SK-N-SH (cell line): Measurements from ENCODE around the gene DSCAM. TPM values are rescaled to one million over a fixed set of nuclear protein-coding genes. Genes with fewer than 3 reads are reported as not detected.

Source experiments
- CTCF ChIA-PET: fragments of 300-600, 350-600 bp; formaldehyde crosslinking; extraction: SDS; loops from one replicate; lab custom pipeline; 2021; lab: Yijun Ruan, JAX
- POLR2A ChIA-PET: fragments of 350-600 bp; sonication (Branson Sonifier 250); formaldehyde crosslinking; extraction: SDS; loops from one replicate; lab custom pipeline; 2020; ENCODE audit warnings: antibody characterized with exemption, inconsistent platforms; lab: Yijun Ruan, JAX
- DNase-seq: peaks from one replicate; pipeline ENCODE4 v3.0.0; 2012
- H2AFZ ChIP-seq: fragments of 200-600 bp; sonication (generic); 2 replicates; pipeline ENCODE4 v1.8.1; 2016; ENCODE audit warnings: antibody characterized with exemption, mild to moderate bottlenecking, low read depth
- H3F3A ChIP-seq: fragments of 200-600 bp; sonication (generic); replicated peaks from 2 replicates; pipeline ENCODE3; 2016; ENCODE audit warnings: antibody characterized with exemption, mild to moderate bottlenecking; ENCODE audit not compliant: insufficient read depth
- H3K27ac ChIP-seq, 2 experiments: fragments of 200-500 bp in 1 of 2; fragments of 200-600 bp in 1 of 2; sonication (Bioruptor generic) in 1 of 2; sonication (generic), shearing (Covaris generic) in 1 of 2; 2 replicates each; pipeline versions ENCODE4 v1.5.1 to v1.6.1; 2014 to 2016; ENCODE audit warnings: low read depth in 2 of 2, inconsistent platforms in 1 of 2, low read length in 1 of 2, mild to moderate bottlenecking in 1 of 2, mixed read lengths in 1 of 2
- H3K27me3 ChIP-seq: fragments of 200-600 bp; sonication (generic), shearing (Covaris generic); 2 replicates; pipeline ENCODE4 v1.6.1; 2016; ENCODE audit warnings: mixed run types; ENCODE audit not compliant: insufficient read depth
- H3K36me3 ChIP-seq, 2 experiments: fragments of 200-500 bp in 1 of 2; fragments of 200-600 bp in 1 of 2; sonication (Bioruptor generic) in 1 of 2; sonication (generic) in 1 of 2; replicated peaks in 1 of 2; 2 replicates each; pipeline versions ENCODE3 to v1.5.1; 2014 to 2016; ENCODE audit warnings: low read length in 1 of 2, mild to moderate bottlenecking in 1 of 2; ENCODE audit not compliant: insufficient read depth in 2 of 2, control insufficient read depth in 1 of 2
- H3K4me1 ChIP-seq, 2 experiments: fragments of 200-500 bp in 1 of 2; fragments of 200-600 bp in 1 of 2; sonication (Bioruptor generic) in 1 of 2; sonication (generic), shearing (Covaris generic) in 1 of 2; 2 replicates each; pipeline versions ENCODE4 v1.5.1 to v1.6.1; 2014 to 2016; ENCODE audit warnings: low read depth in 1 of 2, low read length in 1 of 2, mixed run types in 1 of 2; ENCODE audit not compliant: insufficient read depth in 2 of 2, control insufficient read depth in 1 of 2
- H3K4me2 ChIP-seq: fragments of 200-600 bp; sonication (generic), shearing (Covaris generic); 2 replicates; pipeline ENCODE4 v1.6.1; 2017; ENCODE audit warnings: mixed run types
- H3K4me3 ChIP-seq, 2 experiments: fragments of 200-500 bp in 1 of 2; fragments of 200-600 bp in 1 of 2; sonication (Bioruptor generic) in 1 of 2; sonication (generic), shearing (Covaris generic) in 1 of 2; 2 replicates each; pipeline versions ENCODE4 v1.5.1 to v1.8.1; 2014 to 2016; ENCODE audit warnings: low read depth in 2 of 2, inconsistent platforms in 1 of 2, low read length in 1 of 2, mild to moderate bottlenecking in 1 of 2, mixed read lengths in 1 of 2, moderate library complexity in 1 of 2
- H3K79me2 ChIP-seq: fragments of 200-600 bp; sonication (generic); 2 replicates; pipeline ENCODE4 v1.8.1; 2017; ENCODE audit warnings: mild to moderate bottlenecking; ENCODE audit not compliant: insufficient read depth
- H3K9ac ChIP-seq: fragments of 200-600 bp; sonication (generic); 2 replicates; pipeline ENCODE4 v1.6.1; 2017; ENCODE audit warnings: mixed run types
- H3K9me2 ChIP-seq: fragments of 200-600 bp; sonication (generic); 2 replicates; pipeline ENCODE4 v1.6.1; 2017; ENCODE audit warnings: mixed run types
- H3K9me3 ChIP-seq: fragments of 200-600 bp; sonication (generic); 2 replicates; pipeline ENCODE4 v1.6.1; 2017; ENCODE audit warnings: mixed run types, mild to moderate bottlenecking, moderate library complexity
- H4K20me1 ChIP-seq: fragments of 200-600 bp; sonication (generic); 2 replicates; pipeline ENCODE4 v1.6.1; 2017; ENCODE audit warnings: mild to moderate bottlenecking, mixed run types; ENCODE audit not compliant: insufficient read depth
- EZH2phosphoT487 ChIP-seq: fragments of 200-600 bp; sonication (generic); IDR thresholded peaks from 2 replicates; pipeline ENCODE4 v1.6.1; 2017; ENCODE audit warnings: low read depth, mixed run types, mild to moderate bottlenecking, antibody characterized with exemption, moderate library complexity, borderline replicate concordance
- FOSL2 ChIP-seq: IDR thresholded peaks from 2 replicates; pipeline ENCODE4 v1.4.0; 2012; ENCODE audit warnings: low read depth, mild to moderate bottlenecking, moderate library complexity, borderline replicate concordance
- GATA2 ChIP-seq: sonication (generic); formaldehyde crosslinking; IDR thresholded peaks from 2 replicates; pipeline ENCODE4 v1.5.0; 2020; ENCODE audit warnings: mild to moderate bottlenecking, missing genetic modification reagents
- IRF3 ChIP-seq: fragments of 150-350 bp; IDR thresholded peaks from 2 replicates; pipeline ENCODE4 v1.6.1; 2016; ENCODE audit warnings: mild to moderate bottlenecking, low read depth, low read length
- PBX3 ChIP-seq: IDR thresholded peaks from 2 replicates; pipeline ENCODE4; 2012
- POLR2AphosphoS5 ChIP-seq: IDR thresholded peaks from 2 replicates; pipeline ENCODE4 v1.6.1; 2012; ENCODE audit warnings: low read depth, low read length
- RAD21 ChIP-seq: IDR thresholded peaks from 2 replicates; pipeline ENCODE4 v1.6.1; 2012; ENCODE audit warnings: mild to moderate bottlenecking, low read length
- RXRA ChIP-seq: IDR thresholded peaks from 2 replicates; pipeline ENCODE4 v1.4.0; 2012; ENCODE audit warnings: low read depth, mild to moderate bottlenecking, borderline replicate concordance
- SIN3A ChIP-seq: IDR thresholded peaks from 2 replicates; pipeline ENCODE4 v1.6.1; 2012; ENCODE audit warnings: low read depth, mild to moderate bottlenecking, low read length, moderate library complexity, borderline replicate concordance
- SMC3 ChIP-seq: IDR thresholded peaks from 2 replicates; pipeline ENCODE4 v1.6.1; 2012; ENCODE audit warnings: low read depth, low read length, improper control_type of control experiment
- USF1 ChIP-seq: IDR thresholded peaks from 2 replicates; pipeline ENCODE4 v1.4.0; 2012; ENCODE audit warnings: low read depth, borderline replicate concordance
- ZBTB33 ChIP-seq: IDR thresholded peaks from 2 replicates; pipeline ENCODE4 v1.4.0; 2012; ENCODE audit warnings: low read depth, borderline replicate concordance
- WGBS: methylation state at CpG from one replicate; pipeline ENCODE4 v1.1.6; 2017; ENCODE audit warnings: low lambda C conversion rate; 5-methylcytosine and 5-hydroxymethylcytosine counted together
- polyA plus RNA-seq, 3 experiments: library from polyadenylated mRNA; depleted of rRNA; stranded (reverse); fragments of >200 nt; gene quantifications; 2 replicates each; pipeline ENCODE4 v1.2.3, GENCODE V29; 2012

The DSCAM gene
- polyA plus RNA-seq, 1 of the 3 experiments (the other 2 are of a cell fraction), result not detected

- CTCF ChIA-PET, result no interaction called here
- H3K4me2 ChIP-seq, result no peak overlapping the region
- no peak for DNase-seq
These were observed 315.4 kb downstream of the DSCAM start for GRCh38 chr21:40531431-40532110.

GRCh38 chr21:40531016-40531415 lies 315.9 kb downstream of the DSCAM start:
- POLR2A ChIA-PET, result no interaction called here
- H4K20me1 ChIP-seq, result no peaks in the 10 kb centered on the region
- WGBS, result 30% methylated on average over 10 of the region's 10 CpGs
- H2AFZ ChIP-seq, result no peak overlapping the region
- no peak overlapping the region for H3K27ac ChIP-seq
- no peaks in the 10 kb centered on the region for H3F3A ChIP-seq
- H3K9me2 ChIP-seq, result no peaks in the 10 kb centered on the region
- CTCF ChIA-PET, result no interaction called here
- H3K27me3 ChIP-seq, result no peaks in the 10 kb centered on the region
- no peak for DNase-seq
- H3K4me3 ChIP-seq, result no peak overlapping the region
- H3K4me1 ChIP-seq, result peaks cover 0 to 6% of the 10 kb centered on the region in 2 experiments; a peak in 1 of 4 replicates
- no peak overlapping the region for H3K9ac ChIP-seq
- no peaks in the 10 kb centered on the region for H3K9me3 ChIP-seq
- H3K4me2 ChIP-seq, result no peak overlapping the region
- H3K79me2 ChIP-seq, result no peaks in the 10 kb centered on the region
- no peaks in the 10 kb centered on the region for H3K36me3 ChIP-seq
- TF ChIP-seq SMC3 (no peak), SIN3A (no peak), FOSL2 (no peak), IRF3 (no peak), GATA2 (CRISPR knock-in tag) (no peak), EZH2phosphoT487 (no peak), POLR2AphosphoS5 (no peak), PBX3 (no peak), RXRA (no peak)

More at GRCh38 chr21:40531431-40532110, 315.4 kb downstream of the DSCAM start:
- no peaks in the 10 kb centered on the region for H3K9me3 ChIP-seq
- no peak for TF ChIP-seq USF1
- TF ChIP-seq RAD21, result no peak
- no peak for TF ChIP-seq ZBTB33
- TF ChIP-seq IRF3, result no peak
- no peak for TF ChIP-seq EZH2phosphoT487
- TF ChIP-seq, all 33 proteins: peak for 0
- no peaks in the 10 kb centered on the region for H3K79me2 ChIP-seq
- no peaks in the 10 kb centered on the region for H3K36me3 ChIP-seq
- POLR2A ChIA-PET, result no interaction called here
- no peak overlapping the region for H3K4me3 ChIP-seq
- H3K9me2 ChIP-seq, result no peaks in the 10 kb centered on the region
- no peak overlapping the region for H3K27ac ChIP-seq
- H4K20me1 ChIP-seq, result no peaks in the 10 kb centered on the region
- 14% methylated on average over 4 of the region's 4 CpGs for WGBS
- peaks cover 0 to 6% of the 10 kb centered on the region in 2 experiments; a peak in 1 of 4 replicates for H3K4me1 ChIP-seq
- no peak overlapping the region for H2AFZ ChIP-seq
- H3K27me3 ChIP-seq, result no peaks in the 10 kb centered on the region
- H3K9ac ChIP-seq, result no peak overlapping the region
- no peaks in the 10 kb centered on the region for H3F3A ChIP-seq
